ENCODE data around the gene CLDN1. TPM values are rescaled to one million over a fixed set of nuclear protein-coding genes. Genes with fewer than 3 reads are reported as not detected.

The CLDN1 gene
- total RNA-seq, 2 donors from 2014 or later = 8.7 to 10.2 TPM

- H3K27ac ChIP-seq (ENCODE audit: low read depth, low read length) = no peak overlapping the region
- H3K27me3 ChIP-seq (ENCODE audit: control insufficient read depth, insufficient read depth, low read length, poor library complexity, severe bottlenecking) = no peaks in the 10 kb centered on the region
- H3K27me3 Mint-ChIP-seq (ENCODE audit: insufficient read depth) = no peaks in the 10 kb centered on the region
- H3K4me1 Mint-ChIP-seq = peaks cover 6% of the 10 kb centered on the region
- no peak overlapping the region for H3K4me3 ChIP-seq (ENCODE audit: low read length)
- no peak overlapping the region for H3K27ac Mint-ChIP-seq
- no peaks in the 10 kb centered on the region for H3K36me3 ChIP-seq (ENCODE audit: control insufficient read depth, insufficient read depth, low read length)
- H3K4me3 Mint-ChIP-seq = no peak overlapping the region
- H3K36me3 Mint-ChIP-seq (ENCODE audit: low read depth) = no peaks in the 10 kb centered on the region
- no peak for DNase-seq
- no peaks in the 10 kb centered on the region for H3K4me1 ChIP-seq (ENCODE audit: control insufficient read depth, insufficient read depth, low read length)
- H3K9me3 ChIP-seq (ENCODE audit: control insufficient read depth, low read length) = peaks cover 25% of the 10 kb centered on the region
- no peak for TF ChIP-seq CTCF (conservative IDR thresholded peaks at IDR 0.05)
- H3K9ac ChIP-seq (ENCODE audit: extremely low read depth, low read length, poor library complexity, severe bottlenecking) = no peak overlapping the region
- peaks cover 25% of the 10 kb centered on the region for H3K9me3 Mint-ChIP-seq
These were observed 28.2 kb downstream of the CLDN1 start for GRCh38 chr3:190294030-190294429.

- no peak for TF ChIP-seq CTCF (conservative IDR thresholded peaks at IDR 0.05)
- WGBS, 2 experiments (ENCODE audit: insufficient coverage in 1 of 2, insufficient read length in 1 of 2) = 94 to 96% methylated on average over 3 of the region's 3 CpGs
- no peaks in the 10 kb centered on the region for H3K27me3 ChIP-seq (ENCODE audit: control insufficient read depth, insufficient read depth, low read length, poor library complexity, severe bottlenecking)
- H3K36me3 ChIP-seq (ENCODE audit: control insufficient read depth, insufficient read depth, low read length) = no peaks in the 10 kb centered on the region
- Mint-ChIP-seq H3K4me3 (no peak overlapping the region), H3K36me3 (ENCODE audit: low read depth) (no peaks in the 10 kb centered on the region), H3K27ac (no peak overlapping the region), H3K4me1 (peaks cover 6% of the 10 kb centered on the region), H3K9me3 (peaks cover 25% of the 10 kb centered on the region), H3K27me3 (ENCODE audit: insufficient read depth) (no peaks in the 10 kb centered on the region)
- H3K9ac ChIP-seq (ENCODE audit: extremely low read depth, low read length, poor library complexity, severe bottlenecking) = no peak overlapping the region
- H3K4me3 ChIP-seq (ENCODE audit: low read length) = no peak overlapping the region
- H3K9me3 ChIP-seq (ENCODE audit: control insufficient read depth, low read length) = peaks cover 26% of the 10 kb centered on the region
- H3K27ac ChIP-seq (ENCODE audit: low read depth, low read length) = no peak overlapping the region
- DNase-seq = no peak
- H3K4me1 ChIP-seq (ENCODE audit: control insufficient read depth, insufficient read depth, low read length) = no peaks in the 10 kb centered on the region
These were observed 28.6 kb downstream of the CLDN1 start for GRCh38 chr3:190293621-190294020.

- Mint-ChIP-seq H3K4me1 (peaks cover 6% of the 10 kb centered on the region), H3K9me3 (peaks cover 33% of the 10 kb centered on the region), H3K27me3 (ENCODE audit: insufficient read depth) (no peaks in the 10 kb centered on the region), H3K36me3 (ENCODE audit: low read depth) (no peaks in the 10 kb centered on the region), H3K27ac (no peak overlapping the region), H3K4me3 (no peak overlapping the region)
- no peaks in the 10 kb centered on the region for H3K4me1 ChIP-seq (ENCODE audit: control insufficient read depth, insufficient read depth, low read length)
- H3K27me3 ChIP-seq (ENCODE audit: control insufficient read depth, insufficient read depth, low read length, poor library complexity, severe bottlenecking) = no peaks in the 10 kb centered on the region
- no peak overlapping the region for H3K27ac ChIP-seq (ENCODE audit: low read depth, low read length)
- 88 to 97% methylated on average over 3 of the region's 3 CpGs for WGBS, 2 experiments (ENCODE audit: insufficient coverage in 1 of 2, insufficient read length in 1 of 2)
- no peak for TF ChIP-seq CTCF (conservative IDR thresholded peaks at IDR 0.05)
- no peaks in the 10 kb centered on the region for H3K36me3 ChIP-seq (ENCODE audit: control insufficient read depth, insufficient read depth, low read length)
- H3K9ac ChIP-seq (ENCODE audit: extremely low read depth, low read length, poor library complexity, severe bottlenecking) = no peak overlapping the region
- DNase-seq = no peak
- H3K4me3 ChIP-seq (ENCODE audit: low read length) = no peak overlapping the region
- peaks cover 29% of the 10 kb centered on the region for H3K9me3 ChIP-seq (ENCODE audit: control insufficient read depth, low read length)
These were observed 30.2 kb downstream of the CLDN1 start for GRCh38 chr3:190291994-190292584.
